H1 (cell line): Measurements from ENCODE around the gene SNX25. TPM values are rescaled to one million over a fixed set of nuclear protein-coding genes. Genes with fewer than 3 reads are reported as not detected.

Source experiments
- BACH1 ChIP-seq: IDR thresholded peaks from 2 replicates; pipeline ENCODE4 v1.6.1; 2012; ENCODE audit warnings: low read length, improper control_type of control experiment
- EZH2 ChIP-seq: fragments of 200-600 bp; sonication (generic); IDR thresholded peaks from 2 replicates; pipeline ENCODE4 v1.7.1; 2012; ENCODE audit warnings: low read depth, mild to moderate bottlenecking, moderate library complexity, low read length, inconsistent platforms; ENCODE audit not compliant: severe bottlenecking
- POLR2AphosphoS5 ChIP-seq: IDR thresholded peaks from 2 replicates; pipeline ENCODE4 v1.6.1; 2011; ENCODE audit warnings: low read depth, low read length
- SAP30 ChIP-seq: fragments of 300-600 bp; sonication (generic); IDR thresholded peaks from 2 replicates; pipeline ENCODE4 v1.7.1; 2012; ENCODE audit warnings: low read length, moderate library complexity, mild to moderate bottlenecking, inconsistent platforms; ENCODE audit not compliant: insufficient read depth, insufficient replicate concordance
- SUZ12 ChIP-seq: fragments of 200-600 bp; sonication (generic); IDR thresholded peaks from 2 replicates; pipeline ENCODE4 v1.6.1; 2012; ENCODE audit warnings: mild to moderate bottlenecking, inconsistent platforms, low read length, moderate library complexity, mixed read lengths
- TBP ChIP-seq: IDR thresholded peaks from 2 replicates; pipeline ENCODE4 v1.6.1; 2011; ENCODE audit warnings: low read depth, low read length, improper control_type of control experiment
- YY1 ChIP-seq: IDR thresholded peaks from 2 replicates; pipeline ENCODE4 v1.6.1; 2011; ENCODE audit warnings: low read depth, mild to moderate bottlenecking, low read length
- polyA plus RNA-seq, 7 experiments: library from polyadenylated mRNA; depleted of rRNA in 3 of 7; stranded (reverse) in 5 of 7; unstranded in 2 of 7; fragments of >200 nt in 5 of 7; fragments of 200-250 nt in 2 of 7; gene quantifications; 1 replicate in 5 of 7; 2 replicates in 1 of 7; 4 replicates in 1 of 7; pipeline versions ENCODE4 v1.2.1 to v1.2.3, GENCODE V29; 2011 to 2013; ENCODE audit warnings: missing spikeins in 2 of 7, mixed read lengths in 2 of 7
- total RNA-seq: library from RNA; stranded (reverse); fragmentation: NEBNext Ultra II Directional; extraction: Animal tissue kit (Norgen Biotek cat#: 25700); gene quantifications from 2 replicates; pipeline ENCODE4 v1.2.1, GENCODE V29; 2021
- TF ChIP-seq, protein P1 (sequence below): fragments of 300-600 bp; sonication (generic); IDR thresholded peaks from 2 replicates; pipeline ENCODE4 v1.7.1; 2012; ENCODE audit warnings: low read length, moderate library complexity, mild to moderate bottlenecking, inconsistent platforms; ENCODE audit not compliant: insufficient replicate concordance

Gene SNX25
- total and polyA plus RNA-seq, 2 of the 8 experiments (the other 6 are each of a cell fraction or from before 2014, with no cell fraction given): 5.4 to 19.9 TPM

DNA sequence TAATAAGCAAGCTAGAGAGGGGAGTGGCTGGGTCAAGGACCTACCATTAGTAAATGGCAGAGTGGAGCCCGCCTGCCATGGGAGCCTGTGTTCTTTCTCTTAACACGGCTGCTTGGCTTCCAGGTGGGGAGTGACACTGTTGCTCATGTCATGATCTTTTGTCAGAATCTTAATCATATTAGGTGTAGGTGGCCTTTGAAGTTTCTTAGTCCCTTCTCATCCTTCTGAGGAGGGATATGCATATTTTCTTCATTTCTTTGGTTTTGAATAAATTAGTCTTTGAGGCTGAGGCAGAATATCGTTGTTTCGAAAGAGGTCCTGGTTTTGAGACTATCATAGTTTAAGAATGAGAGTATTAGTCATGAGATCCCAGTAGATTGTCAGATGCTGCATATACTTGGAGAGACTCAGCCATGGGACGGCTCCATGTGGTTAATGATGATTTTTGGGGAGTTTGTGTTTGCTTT, 28.9 kb downstream of the SNX25 start (continued):
- TF ChIP-seq, protein P1, sequence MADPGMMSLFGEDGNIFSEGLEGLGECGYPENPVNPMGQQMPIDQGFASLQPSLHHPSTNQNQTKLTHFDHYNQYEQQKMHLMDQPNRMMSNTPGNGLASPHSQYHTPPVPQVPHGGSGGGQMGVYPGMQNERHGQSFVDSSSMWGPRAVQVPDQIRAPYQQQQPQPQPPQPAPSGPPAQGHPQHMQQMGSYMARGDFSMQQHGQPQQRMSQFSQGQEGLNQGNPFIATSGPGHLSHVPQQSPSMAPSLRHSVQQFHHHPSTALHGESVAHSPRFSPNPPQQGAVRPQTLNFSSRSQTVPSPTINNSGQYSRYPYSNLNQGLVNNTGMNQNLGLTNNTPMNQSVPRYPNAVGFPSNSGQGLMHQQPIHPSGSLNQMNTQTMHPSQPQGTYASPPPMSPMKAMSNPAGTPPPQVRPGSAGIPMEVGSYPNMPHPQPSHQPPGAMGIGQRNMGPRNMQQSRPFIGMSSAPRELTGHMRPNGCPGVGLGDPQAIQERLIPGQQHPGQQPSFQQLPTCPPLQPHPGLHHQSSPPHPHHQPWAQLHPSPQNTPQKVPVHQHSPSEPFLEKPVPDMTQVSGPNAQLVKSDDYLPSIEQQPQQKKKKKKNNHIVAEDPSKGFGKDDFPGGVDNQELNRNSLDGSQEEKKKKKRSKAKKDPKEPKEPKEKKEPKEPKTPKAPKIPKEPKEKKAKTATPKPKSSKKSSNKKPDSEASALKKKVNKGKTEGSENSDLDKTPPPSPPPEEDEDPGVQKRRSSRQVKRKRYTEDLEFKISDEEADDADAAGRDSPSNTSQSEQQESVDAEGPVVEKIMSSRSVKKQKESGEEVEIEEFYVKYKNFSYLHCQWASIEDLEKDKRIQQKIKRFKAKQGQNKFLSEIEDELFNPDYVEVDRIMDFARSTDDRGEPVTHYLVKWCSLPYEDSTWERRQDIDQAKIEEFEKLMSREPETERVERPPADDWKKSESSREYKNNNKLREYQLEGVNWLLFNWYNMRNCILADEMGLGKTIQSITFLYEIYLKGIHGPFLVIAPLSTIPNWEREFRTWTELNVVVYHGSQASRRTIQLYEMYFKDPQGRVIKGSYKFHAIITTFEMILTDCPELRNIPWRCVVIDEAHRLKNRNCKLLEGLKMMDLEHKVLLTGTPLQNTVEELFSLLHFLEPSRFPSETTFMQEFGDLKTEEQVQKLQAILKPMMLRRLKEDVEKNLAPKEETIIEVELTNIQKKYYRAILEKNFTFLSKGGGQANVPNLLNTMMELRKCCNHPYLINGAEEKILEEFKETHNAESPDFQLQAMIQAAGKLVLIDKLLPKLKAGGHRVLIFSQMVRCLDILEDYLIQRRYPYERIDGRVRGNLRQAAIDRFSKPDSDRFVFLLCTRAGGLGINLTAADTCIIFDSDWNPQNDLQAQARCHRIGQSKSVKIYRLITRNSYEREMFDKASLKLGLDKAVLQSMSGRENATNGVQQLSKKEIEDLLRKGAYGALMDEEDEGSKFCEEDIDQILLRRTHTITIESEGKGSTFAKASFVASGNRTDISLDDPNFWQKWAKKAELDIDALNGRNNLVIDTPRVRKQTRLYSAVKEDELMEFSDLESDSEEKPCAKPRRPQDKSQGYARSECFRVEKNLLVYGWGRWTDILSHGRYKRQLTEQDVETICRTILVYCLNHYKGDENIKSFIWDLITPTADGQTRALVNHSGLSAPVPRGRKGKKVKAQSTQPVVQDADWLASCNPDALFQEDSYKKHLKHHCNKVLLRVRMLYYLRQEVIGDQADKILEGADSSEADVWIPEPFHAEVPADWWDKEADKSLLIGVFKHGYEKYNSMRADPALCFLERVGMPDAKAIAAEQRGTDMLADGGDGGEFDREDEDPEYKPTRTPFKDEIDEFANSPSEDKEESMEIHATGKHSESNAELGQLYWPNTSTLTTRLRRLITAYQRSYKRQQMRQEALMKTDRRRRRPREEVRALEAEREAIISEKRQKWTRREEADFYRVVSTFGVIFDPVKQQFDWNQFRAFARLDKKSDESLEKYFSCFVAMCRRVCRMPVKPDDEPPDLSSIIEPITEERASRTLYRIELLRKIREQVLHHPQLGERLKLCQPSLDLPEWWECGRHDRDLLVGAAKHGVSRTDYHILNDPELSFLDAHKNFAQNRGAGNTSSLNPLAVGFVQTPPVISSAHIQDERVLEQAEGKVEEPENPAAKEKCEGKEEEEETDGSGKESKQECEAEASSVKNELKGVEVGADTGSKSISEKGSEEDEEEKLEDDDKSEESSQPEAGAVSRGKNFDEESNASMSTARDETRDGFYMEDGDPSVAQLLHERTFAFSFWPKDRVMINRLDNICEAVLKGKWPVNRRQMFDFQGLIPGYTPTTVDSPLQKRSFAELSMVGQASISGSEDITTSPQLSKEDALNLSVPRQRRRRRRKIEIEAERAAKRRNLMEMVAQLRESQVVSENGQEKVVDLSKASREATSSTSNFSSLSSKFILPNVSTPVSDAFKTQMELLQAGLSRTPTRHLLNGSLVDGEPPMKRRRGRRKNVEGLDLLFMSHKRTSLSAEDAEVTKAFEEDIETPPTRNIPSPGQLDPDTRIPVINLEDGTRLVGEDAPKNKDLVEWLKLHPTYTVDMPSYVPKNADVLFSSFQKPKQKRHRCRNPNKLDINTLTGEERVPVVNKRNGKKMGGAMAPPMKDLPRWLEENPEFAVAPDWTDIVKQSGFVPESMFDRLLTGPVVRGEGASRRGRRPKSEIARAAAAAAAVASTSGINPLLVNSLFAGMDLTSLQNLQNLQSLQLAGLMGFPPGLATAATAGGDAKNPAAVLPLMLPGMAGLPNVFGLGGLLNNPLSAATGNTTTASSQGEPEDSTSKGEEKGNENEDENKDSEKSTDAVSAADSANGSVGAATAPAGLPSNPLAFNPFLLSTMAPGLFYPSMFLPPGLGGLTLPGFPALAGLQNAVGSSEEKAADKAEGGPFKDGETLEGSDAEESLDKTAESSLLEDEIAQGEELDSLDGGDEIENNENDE: no peak
- TF ChIP-seq EZH2 (no peak), POLR2AphosphoS5 (no peak), BACH1 (no peak), SAP30 (no peak), YY1 (no peak), TBP (no peak), SUZ12 (no peak)
